Fibroblast of lung (primary cell): Measurements from ENCODE around the gene C1orf226. TPM values are rescaled to one million over a fixed set of nuclear protein-coding genes. Genes with fewer than 3 reads are reported as not detected.

Source experiments
- DNase-seq, 2 donors: peaks; one replicate each; pipeline versions ENCODE4 v3.0.0 to v3.0.0-alpha.2; 2010; ENCODE audit warnings: low read depth in 2 of 2
- H2AFZ ChIP-seq: 2 replicates; pipeline ENCODE4 v1.5.1; 2012; ENCODE audit warnings: low read length, control low read depth, inconsistent platforms
- H3K27ac ChIP-seq: 2 replicates; pipeline ENCODE4 v1.5.1; 2011; ENCODE audit warnings: low read length, control low read depth; ENCODE audit not compliant: insufficient read depth
- H3K27me3 ChIP-seq: 2 replicates; pipeline ENCODE4 v1.5.1; 2011; ENCODE audit warnings: mild to moderate bottlenecking, low read length; ENCODE audit not compliant: control insufficient read depth, insufficient read depth
- H3K36me3 ChIP-seq: 2 replicates; pipeline ENCODE4 v1.5.1; 2011; ENCODE audit warnings: low read length; ENCODE audit not compliant: control insufficient read depth, insufficient read depth
- H3K4me1 ChIP-seq: 2 replicates; pipeline ENCODE4 v1.5.1; 2011; ENCODE audit warnings: low read length; ENCODE audit not compliant: control insufficient read depth, insufficient read depth; ENCODE audit errors: extremely low read depth
- H3K4me2 ChIP-seq: 2 replicates; pipeline ENCODE4 v1.5.1; 2011; ENCODE audit warnings: low read length, control low read depth; ENCODE audit not compliant: insufficient read depth; ENCODE audit errors: extremely low read depth
- H3K4me3 ChIP-seq, 4 experiments: fragments of 200-600 bp in 1 of 4; sonication (generic) in 1 of 4; replicated peaks in 1 of 4; 2 replicates each; pipeline ENCODE4 v1.5.1; 2011 to 2016; ENCODE audit warnings: low read length in 4 of 4, low read depth in 3 of 4, mild to moderate bottlenecking in 3 of 4, control low read depth in 2 of 4, inconsistent platforms in 1 of 4, mixed read lengths in 1 of 4; ENCODE audit not compliant: insufficient read depth in 1 of 4; ENCODE audit errors: control extremely low read depth in 1 of 4
- H3K79me2 ChIP-seq: 2 replicates; pipeline ENCODE4 v1.5.1; 2012; ENCODE audit warnings: mild to moderate bottlenecking, low read length, inconsistent platforms; ENCODE audit not compliant: control insufficient read depth, insufficient read depth
- H3K9ac ChIP-seq: 2 replicates; pipeline ENCODE4 v1.5.1; 2011; ENCODE audit warnings: mild to moderate bottlenecking, low read length, control low read depth; ENCODE audit not compliant: insufficient read depth
- H3K9me3 ChIP-seq: 2 replicates; pipeline ENCODE4 v1.5.1; 2012; ENCODE audit warnings: low read depth, low read length; ENCODE audit not compliant: control insufficient read depth, insufficient read depth
- H4K20me1 ChIP-seq: 2 replicates; pipeline ENCODE4 v1.5.1; 2011; ENCODE audit warnings: low read length; ENCODE audit not compliant: control insufficient read depth, insufficient read depth; ENCODE audit errors: extremely low read depth
- CTCF ChIP-seq, 2 donors: IDR thresholded peaks in 1 of 2; conservative IDR thresholded peaks in 1 of 2; 1 replicate in 1 of 2; 2 replicates in 1 of 2; pipeline ENCODE4 v1.5.1; 2011 to 2012; ENCODE audit warnings: low read length in 2 of 2, control low read depth in 1 of 2, inconsistent platforms in 1 of 2, low read depth in 1 of 2, mild to moderate bottlenecking in 1 of 2
- EZH2 ChIP-seq: IDR thresholded peaks from 2 replicates; pipeline ENCODE4 v1.5.1; 2012; ENCODE audit warnings: low read length, control low read depth, mild to moderate bottlenecking; ENCODE audit errors: missing control alignments
- polyA plus RNA-seq, 2 donors: library from polyadenylated mRNA; depleted of rRNA in 1 of 2; stranded (reverse) in 1 of 2; unstranded in 1 of 2; fragments of >200 nt; gene quantifications; 2 replicates each; pipeline ENCODE4 v1.2.1, GENCODE V29; 2011 to 2012; ENCODE audit warnings: missing spikeins in 1 of 2
- total RNA-seq: library from RNA; depleted of rRNA; stranded (reverse); fragments of >200 nt; gene quantifications from 2 replicates; pipeline ENCODE4 v1.2.1, GENCODE V29; 2014

Gene C1orf226
- total and polyA plus RNA-seq, 2 donors (not counting 1 experiment from before 2014, with no cell fraction given) = 0.10 to 0.33 TPM

- TF ChIP-seq EZH2 (no peak), CTCF (conservative IDR thresholded peaks at IDR 0.05 in 1 of 2, IDR thresholded peaks at IDR 0.05 in 1 of 2; ENCODE audit: low read depth in 1 of 2, low read length in 2 of 2) (no peak)
- no peaks in the 10 kb centered on the region for H3K9me3 ChIP-seq
- H2AFZ ChIP-seq = no peak overlapping the region
- no peak overlapping the region for H3K27ac ChIP-seq
- no peak overlapping the region for H3K9ac ChIP-seq
- no peaks in the 10 kb centered on the region for H3K4me1 ChIP-seq
- H3K79me2 ChIP-seq = no peaks in the 10 kb centered on the region
- H3K4me2 ChIP-seq = no peak overlapping the region
- H4K20me1 ChIP-seq = no peaks in the 10 kb centered on the region
- no peak for DNase-seq
- H3K4me3 ChIP-seq = peak overlapping the region in 2 of 4 experiments; percentile 11 to 46
- no peaks in the 10 kb centered on the region for H3K36me3 ChIP-seq
- peaks cover 2% of the 10 kb centered on the region for H3K27me3 ChIP-seq
These were observed 14.9 kb upstream of the C1orf226 start for GRCh38 chr1:162366671-162367070.

- no peak for DNase-seq
- Histone ChIP-seq H3K9me3 (no peaks in the 10 kb centered on the region), H3K36me3 (no peaks in the 10 kb centered on the region), H2AFZ (no peak overlapping the region), H3K27me3 (peaks cover 2% of the 10 kb centered on the region), H3K9ac (no peak overlapping the region), H4K20me1 (no peaks in the 10 kb centered on the region), H3K4me3 (peak overlapping the region in 2 of 4 experiments; percentile 11 to 46), H3K4me2 (no peak overlapping the region), H3K27ac (no peak overlapping the region), H3K4me1 (no peaks in the 10 kb centered on the region), H3K79me2 (no peaks in the 10 kb centered on the region)
- TF ChIP-seq EZH2 (no peak), CTCF (conservative IDR thresholded peaks at IDR 0.05 in 1 of 2, IDR thresholded peaks at IDR 0.05 in 1 of 2; ENCODE audit: low read depth in 1 of 2, low read length in 2 of 2) (no peak)
These were observed 14.5 kb upstream of the C1orf226 start for GRCh38 chr1:162367073-162367472.

- Histone ChIP-seq H3K36me3 (no peaks in the 10 kb centered on the region), H3K9me3 (no peaks in the 10 kb centered on the region), H3K27ac (no peak overlapping the region), H3K4me1 (no peaks in the 10 kb centered on the region), H3K4me2 (no peak overlapping the region), H4K20me1 (no peaks in the 10 kb centered on the region), H2AFZ (no peak overlapping the region), H3K27me3 (peaks cover 2% of the 10 kb centered on the region), H3K4me3 (no peak overlapping the region), H3K79me2 (no peaks in the 10 kb centered on the region), H3K9ac (no peak overlapping the region)
- no peak for DNase-seq
- no peak for TF ChIP-seq EZH2
- TF ChIP-seq CTCF (conservative IDR thresholded peaks at IDR 0.05 in 1 of 2, IDR thresholded peaks at IDR 0.05 in 1 of 2; ENCODE audit: low read depth in 1 of 2, low read length in 2 of 2) = no peak
These were observed 13.8 kb upstream of the C1orf226 start for GRCh38 chr1:162367772-162368171.
